SIG-M5 (cell line): ENCODE results near the gene FTCD.
"Not testable (repeated sequence)": the region's sequence is repeated elsewhere in the genome, so short reads cannot be mapped to it uniquely, and the experiment has no call there.

Experiments used
- DNase-seq: peaks from one replicate; lab custom pipeline; 2025; lab: John Stamatoyannopoulos, UW

FTCD gene

GRCh38 chr21:46153247-46154154 lies 1.9 kb downstream of the FTCD start:
- no peak for DNase-seq

GRCh38 chr21:46152927-46153246 lies 2.5 kb downstream of the FTCD start:
- DNase-seq, result no peak

- DNase-seq, result no peak
These were observed 3.1 kb downstream of the FTCD start for GRCh38 chr21:46151989-46152926.

- DNase-seq, result no peak
These were observed 4.0 kb downstream of the FTCD start for GRCh38 chr21:46151261-46151988.

- no peak for DNase-seq
These were observed 4.8 kb downstream of the FTCD start for GRCh38 chr21:46150491-46151121.

DNA sequence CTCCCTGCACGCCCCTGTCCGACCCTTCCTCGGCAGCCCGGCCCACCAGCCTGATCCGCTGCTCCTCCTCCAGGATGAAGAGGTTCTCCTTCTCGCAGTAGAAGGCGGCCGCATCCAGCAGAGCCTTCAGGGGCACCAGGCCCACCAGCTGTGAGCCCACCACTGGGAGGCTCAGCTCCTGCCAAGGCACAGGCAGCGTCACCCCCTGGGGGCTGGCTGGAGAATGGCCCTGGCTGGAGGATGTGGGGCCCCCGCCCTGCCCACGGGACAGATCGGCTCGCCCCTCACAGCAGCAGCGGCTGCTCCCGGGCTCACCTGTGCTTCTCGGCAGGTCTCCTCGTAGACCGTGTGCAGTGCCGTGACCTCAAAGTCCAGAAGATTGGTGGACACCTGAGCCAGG lies 5.3 kb downstream of the FTCD start:
- no peak for DNase-seq

DNA sequence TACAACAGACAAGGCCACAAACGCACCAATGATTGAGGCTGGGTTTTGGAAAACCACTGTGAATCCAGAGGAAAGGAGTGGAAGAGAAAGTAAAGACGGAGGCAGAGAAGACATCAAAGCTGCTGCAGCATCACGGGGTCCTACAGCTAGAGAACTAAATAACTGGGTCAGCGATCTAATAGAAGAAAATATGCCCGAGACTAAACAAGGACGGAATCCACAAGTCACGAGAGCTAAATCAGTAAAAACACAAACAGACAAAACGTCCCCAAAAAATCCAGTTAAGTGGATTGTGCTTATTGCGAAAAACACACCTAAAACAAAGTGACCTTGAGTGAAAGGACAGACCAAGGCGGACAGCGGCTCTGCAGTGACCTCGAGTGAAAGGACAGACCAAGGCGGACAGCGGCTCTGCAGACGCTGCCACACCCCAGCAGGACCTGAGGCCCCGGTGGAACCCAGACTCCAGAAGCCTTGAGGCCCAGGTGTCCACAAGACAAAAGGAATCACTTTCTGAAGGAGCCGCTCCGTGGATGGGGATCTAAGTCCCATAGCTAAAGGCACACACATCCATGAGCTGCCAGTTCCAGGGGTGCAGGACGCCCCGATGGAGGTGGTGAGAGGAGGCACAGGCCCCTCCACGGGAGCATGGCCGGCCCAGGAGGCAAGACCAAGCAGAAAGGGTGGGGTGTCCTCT lies 6.0 kb downstream of the FTCD start:
- no peak for DNase-seq

DNA sequence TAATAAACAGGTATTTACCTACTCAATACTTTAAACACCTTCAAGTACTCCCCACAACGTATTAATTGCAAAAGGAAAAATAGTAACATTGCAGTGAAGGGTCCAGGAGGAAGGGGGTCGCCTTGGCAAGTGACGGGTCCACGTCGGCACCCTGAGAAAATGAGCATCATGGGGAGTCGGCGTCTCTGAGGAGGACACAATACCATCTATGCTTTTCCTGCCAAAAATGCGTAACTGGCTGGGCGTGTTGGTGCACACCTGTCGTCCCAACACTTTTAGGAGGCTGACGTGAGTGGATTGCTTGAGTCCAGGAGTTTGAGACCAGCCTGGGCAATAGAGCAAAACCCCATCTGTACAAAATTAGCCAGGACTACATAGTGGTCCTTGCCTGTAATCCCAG lies 7.3 kb downstream of the FTCD start:
- no peak for DNase-seq

- not testable (repeated sequence) for DNase-seq
These were observed 8.0 kb downstream of the FTCD start for GRCh38 chr21:46147429-46147828.

GRCh38 chr21:46146856-46147255 lies 8.5 kb downstream of the FTCD start:
- DNase-seq, result no peak

GRCh38 chr21:46145840-46146691 lies 9.3 kb downstream of the FTCD start:
- DNase-seq, result no peak

GRCh38 chr21:46145159-46145839 lies 10.1 kb downstream of the FTCD start:
- DNase-seq, result no peak

GRCh38 chr21:46144464-46145070 lies 10.8 kb downstream of the FTCD start:
- no peak for DNase-seq

GRCh38 chr21:46142582-46143473 lies 12.6 kb downstream of the FTCD start:
- no peak for DNase-seq

DNA sequence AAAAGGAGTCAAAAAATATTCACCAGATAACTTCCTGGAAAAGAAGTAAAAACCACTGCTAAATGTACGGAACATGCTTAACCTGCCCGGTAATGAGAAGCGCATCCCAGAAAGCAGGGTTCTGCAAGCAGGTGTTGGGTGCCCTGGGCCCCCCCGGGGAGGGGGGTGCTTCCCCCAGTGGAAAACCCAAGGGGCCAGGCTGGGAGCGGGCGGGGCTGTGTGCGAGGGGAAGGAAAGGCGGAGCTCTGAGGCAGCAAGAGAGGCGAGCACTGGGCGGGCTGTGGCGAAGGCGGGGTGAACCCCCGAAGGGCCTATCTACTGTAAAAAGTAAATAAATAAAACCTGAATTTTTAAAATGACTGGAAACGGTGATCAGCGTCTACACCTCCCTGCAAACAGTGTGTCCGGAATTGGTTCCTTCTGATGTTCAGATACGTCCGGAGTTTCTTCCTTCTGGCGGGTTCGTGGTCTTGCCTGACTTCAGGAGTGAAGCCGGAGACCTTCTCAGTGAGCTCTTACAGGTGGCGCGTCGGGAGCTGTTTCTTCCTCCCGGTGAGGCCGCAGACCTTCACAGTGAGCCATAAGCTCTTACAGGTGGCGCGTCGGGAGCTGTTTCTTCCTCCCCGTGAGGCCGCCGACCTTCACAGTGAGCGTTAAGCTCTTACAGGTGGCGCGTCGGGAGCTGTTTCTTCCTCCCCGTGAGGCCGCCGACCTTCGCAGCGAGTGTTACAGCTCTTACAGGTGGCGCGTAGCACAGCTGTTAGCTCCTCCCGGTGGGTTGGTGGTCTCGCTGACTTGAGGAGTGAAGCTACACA lies 13.4 kb downstream of the FTCD start:
- no peak for DNase-seq

DNA sequence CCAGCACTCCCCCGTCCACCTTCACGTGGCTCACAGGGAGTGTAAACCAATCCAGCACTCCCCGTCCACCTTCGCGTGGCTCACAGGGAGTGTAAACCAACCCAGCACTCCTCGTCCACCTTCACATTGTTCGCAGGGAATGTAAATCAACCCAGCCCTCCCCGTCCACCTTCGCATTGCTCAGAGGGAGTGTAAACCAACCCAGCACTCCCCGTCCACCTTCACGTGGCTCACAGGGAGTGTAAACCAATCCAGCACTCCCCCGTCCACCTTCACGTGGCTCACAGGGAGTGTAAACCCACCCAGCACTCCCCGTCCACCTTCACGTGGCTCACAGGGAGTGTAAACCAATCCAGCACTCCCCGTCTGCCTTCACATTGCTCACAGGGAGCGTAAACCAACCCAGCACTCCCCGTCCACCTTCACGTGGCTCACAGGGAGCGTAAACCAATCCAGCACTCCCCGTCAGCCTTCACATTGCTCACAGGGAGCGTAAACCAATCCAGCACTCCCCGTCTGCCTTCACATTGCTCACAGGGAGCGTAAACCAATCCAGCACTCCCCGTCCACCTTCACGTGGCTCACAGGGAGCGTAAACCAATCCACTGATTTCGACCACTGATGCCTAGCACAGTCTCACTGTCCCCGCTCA lies 14.9 kb downstream of the FTCD start:
- not testable (repeated sequence) for DNase-seq

DNA sequence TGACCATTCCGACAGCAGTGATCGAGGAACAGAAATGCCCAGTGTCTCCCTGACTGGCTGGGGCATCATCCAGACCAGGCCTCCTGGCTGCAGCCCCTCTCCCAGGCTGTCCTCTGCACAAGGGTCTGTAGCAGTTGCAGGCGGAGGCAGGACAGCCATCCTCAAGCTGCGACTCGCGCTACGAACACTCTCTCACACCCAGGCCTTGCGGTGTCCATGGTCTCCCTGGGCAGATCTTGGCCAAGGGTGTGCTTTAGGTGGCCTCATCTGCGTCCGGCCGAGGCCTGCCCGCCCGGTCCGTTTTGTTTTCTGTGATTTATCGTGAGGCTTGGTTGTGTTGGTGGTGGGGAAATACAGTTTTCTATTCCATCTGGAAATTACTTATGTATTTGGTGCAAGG lies 15.7 kb downstream of the FTCD start:
- DNase-seq, result no peak
